HAP-1 (cell line): Measurements from ENCODE around the gene MTRFR.
"Not testable (repeated sequence)": the region's sequence is repeated elsewhere in the genome, so short reads cannot be mapped to it uniquely, and the experiment has no call there.

Experiments
- DNase-seq, 2 experiments: peaks; one replicate each; pipeline ENCODE4 v3.0.0-alpha.2; 2016 to 2020; ENCODE audit warnings: low spot score in 2 of 2
- H3K27me3 ChIP-seq: fragments of 250-450 bp; sonication (Bioruptor Pico); 2 replicates; pipeline ENCODE4 v1.5.1; 2020; ENCODE audit warnings: low read depth, mild to moderate bottlenecking, moderate library complexity
- H3K36me3 ChIP-seq: fragments of 250-450 bp; sonication (Bioruptor Pico); replicated peaks from 2 replicates; pipeline ENCODE4 v1.5.1; 2020; ENCODE audit warnings: mild to moderate bottlenecking
- H3K4me1 ChIP-seq: fragments of 250-450 bp; sonication (Bioruptor Pico); 2 replicates; pipeline ENCODE4 v1.5.1; 2020; ENCODE audit warnings: mild to moderate bottlenecking
- H3K4me3 ChIP-seq: fragments of 250-450 bp; sonication (Bioruptor Pico); 2 replicates; pipeline ENCODE4 v1.5.1; 2020; ENCODE audit warnings: mild to moderate bottlenecking, moderate library complexity
- H3K9me3 ChIP-seq: fragments of 250-450 bp; sonication (Bioruptor Pico); 2 replicates; pipeline ENCODE4 v1.5.1; 2020; ENCODE audit warnings: mild to moderate bottlenecking, moderate library complexity
- in situ Hi-C: fragments of 300-500 bp; cut with MboI; formaldehyde crosslinking; loops from 3 replicates; pipeline ENCODE4 v1.14.3; 2020; ENCODE audit warnings: low sequenced_read_pairs, inconsistent platforms, mixed read lengths

Gene MTRFR

DNA sequence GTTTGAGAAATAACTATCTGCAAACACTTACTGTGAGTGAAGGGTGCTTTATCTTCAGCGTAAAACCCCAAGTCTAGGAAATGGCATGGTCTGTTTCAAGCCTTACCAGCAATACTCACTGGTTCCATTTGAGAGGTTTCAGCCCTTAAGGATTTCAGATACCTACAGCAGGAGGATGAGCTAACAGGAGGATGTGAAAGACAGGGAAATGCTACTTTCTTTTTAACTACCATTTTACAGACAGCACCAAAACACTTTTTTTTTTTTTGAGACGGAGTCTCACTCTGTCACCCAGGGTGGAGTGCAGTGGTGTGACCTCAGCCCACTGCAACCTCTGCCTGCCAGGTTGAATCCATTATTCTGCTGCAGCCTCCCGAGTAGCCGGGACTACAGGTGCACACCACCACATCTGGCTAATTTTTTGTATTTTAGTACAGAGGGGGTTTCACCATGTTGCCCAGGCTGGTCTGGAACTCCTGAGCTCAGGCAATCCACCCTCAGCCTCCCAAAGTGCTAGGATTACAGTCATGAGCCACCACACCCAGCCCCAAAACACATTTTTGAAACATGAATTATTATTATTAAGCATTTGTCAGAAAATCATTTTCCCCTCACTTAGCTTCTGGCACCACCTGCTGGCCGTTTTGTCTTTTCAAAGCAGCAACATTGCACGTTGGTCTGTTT, 4.6 kb downstream of the MTRFR start:
- peaks cover 16% of the 10 kb centered on the region for H3K36me3 ChIP-seq
- no peak overlapping the region for H3K4me3 ChIP-seq
- peaks cover 18% of the 10 kb centered on the region for H3K4me1 ChIP-seq
- no peaks in the 10 kb centered on the region for H3K27me3 ChIP-seq
- DNase-seq: peak; percentile 30 to 68
- in situ Hi-C loops: no loop called here
- peaks cover 2% of the 10 kb centered on the region; the same call in 1 of the 2 replicates for H3K9me3 ChIP-seq

DNA sequence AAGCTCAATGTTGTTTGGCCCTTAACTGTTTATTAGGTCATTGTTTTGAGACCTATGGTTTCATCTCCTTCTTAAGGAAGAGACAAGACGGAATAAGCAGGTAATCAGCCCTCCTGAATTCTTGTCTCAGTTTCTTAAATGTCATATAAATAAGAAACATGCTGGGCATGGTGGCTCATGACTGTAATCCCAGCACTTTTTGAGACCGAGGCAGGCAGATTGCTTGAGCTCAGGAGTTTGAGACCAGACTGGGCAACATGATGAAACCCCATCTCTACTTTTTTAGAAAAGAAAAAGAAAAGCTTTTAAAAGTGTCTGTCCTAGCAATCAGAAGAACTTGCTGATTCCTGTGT, 5.1 kb downstream of the MTRFR start:
- in situ Hi-C loops: no loop called here

DNA sequence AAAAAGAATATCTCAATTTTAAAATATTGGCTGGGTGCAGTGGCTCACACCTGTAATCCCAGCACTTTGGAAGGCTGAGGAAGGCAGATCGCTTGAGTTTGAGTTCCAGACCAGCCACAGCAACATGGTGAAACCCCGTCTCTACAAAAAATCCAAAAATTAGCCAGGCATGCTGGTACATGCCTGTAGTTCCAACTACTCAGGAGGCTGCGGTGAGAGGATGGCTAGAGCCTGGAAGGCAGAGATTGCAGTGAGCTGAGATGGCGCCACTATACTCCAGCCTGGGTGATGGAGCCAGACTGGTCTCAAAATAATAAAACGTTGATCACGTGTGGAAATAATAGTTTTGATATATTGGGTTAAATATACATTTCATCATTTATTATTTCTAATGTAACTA, 5.7 kb downstream of the MTRFR start:
- Histone ChIP-seq H3K4me1 (peaks cover 18% of the 10 kb centered on the region), H3K36me3 (peaks cover 16% of the 10 kb centered on the region), H3K27me3 (no peaks in the 10 kb centered on the region), H3K4me3 (no peak overlapping the region), H3K9me3 (peaks cover 2% of the 10 kb centered on the region; the same call in 1 of the 2 replicates)
- no peak for DNase-seq
- in situ Hi-C loops: no loop called here

More for the DNA sequence above, 5.1 kb downstream of the MTRFR start:
- Histone ChIP-seq H3K36me3 (peaks cover 16% of the 10 kb centered on the region), H3K27me3 (no peaks in the 10 kb centered on the region), H3K4me3 (no peak overlapping the region), H3K4me1 (peaks cover 18% of the 10 kb centered on the region), H3K9me3 (peaks cover 2% of the 10 kb centered on the region; the same call in 1 of the 2 replicates)
- DNase-seq: no peak

DNA sequence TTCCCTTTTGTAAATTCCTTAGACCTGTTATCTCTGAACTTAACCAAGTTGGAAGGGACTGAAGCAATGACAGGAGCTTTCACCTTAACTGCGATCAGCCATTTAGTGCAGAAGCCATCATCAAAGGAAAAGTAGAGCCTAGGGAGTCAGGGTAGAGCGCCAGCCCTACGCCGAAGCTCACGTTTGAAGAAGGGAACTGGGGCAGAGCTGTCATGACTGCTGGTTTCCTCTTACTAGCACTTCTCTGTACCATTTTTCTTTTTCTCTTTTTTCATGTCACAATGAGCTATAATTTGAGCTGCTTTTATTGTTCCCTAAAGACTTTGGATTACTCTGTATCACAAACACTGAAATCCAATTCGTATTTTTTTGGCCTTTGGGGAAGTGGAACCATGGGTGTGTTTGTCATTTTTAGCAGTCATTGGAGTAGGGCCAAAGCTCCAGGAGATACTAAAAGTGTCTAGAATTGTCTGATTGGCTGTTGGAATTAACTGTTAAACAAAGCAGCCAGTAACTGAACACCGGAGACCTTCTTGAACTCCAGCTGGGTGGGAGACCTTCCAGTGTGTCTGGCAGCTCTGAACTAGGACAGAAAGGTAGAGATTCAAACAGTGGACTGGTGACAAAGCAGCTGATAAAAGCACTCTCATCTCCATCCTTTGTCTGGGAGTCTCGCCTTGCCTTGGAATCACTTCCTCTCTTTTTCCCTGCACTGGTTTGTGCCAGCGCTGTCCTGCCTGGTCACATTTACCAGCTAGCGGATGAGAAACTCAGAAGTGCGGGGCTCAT, 9.1 kb downstream of the MTRFR start:
- DNase-seq: no peak
- Histone ChIP-seq H3K9me3 (peaks cover 10% of the 10 kb centered on the region), H3K4me3 (no peak overlapping the region), H3K36me3 (peaks cover 17% of the 10 kb centered on the region), H3K4me1 (peaks cover 17% of the 10 kb centered on the region), H3K27me3 (no peaks in the 10 kb centered on the region)
- in situ Hi-C loops: no loop called here

DNA sequence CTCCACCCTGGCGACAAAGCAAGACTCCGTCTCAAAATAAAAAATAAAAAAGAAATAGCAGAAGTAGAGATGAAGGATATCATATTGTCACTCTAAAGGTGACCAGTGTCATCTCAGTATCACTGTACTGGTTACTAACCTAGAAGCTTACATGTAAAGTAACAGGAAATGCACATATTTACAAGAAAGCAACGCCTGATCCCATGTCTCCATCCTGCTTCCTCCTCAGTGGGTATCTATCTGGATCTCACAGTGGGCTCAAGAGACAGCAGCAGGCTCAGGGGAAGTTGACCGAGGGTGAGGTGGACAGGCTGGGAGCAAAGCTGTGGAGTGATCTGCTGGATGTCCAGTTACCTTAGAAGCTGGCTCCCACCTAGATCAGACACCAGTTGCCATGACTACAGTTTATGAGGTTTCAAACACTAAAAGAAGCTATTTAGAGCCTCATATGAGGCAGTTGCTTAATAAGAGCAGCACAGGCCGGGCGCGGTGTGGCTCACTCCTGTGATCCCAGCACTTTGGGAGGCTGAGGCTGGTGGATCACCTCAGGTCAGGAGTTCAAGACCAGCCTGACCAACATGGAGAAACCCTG, 10.5 kb downstream of the MTRFR start:
- Histone ChIP-seq H3K36me3 (peaks cover 23% of the 10 kb centered on the region), H3K4me3 (no peak overlapping the region), H3K4me1 (peaks cover 16% of the 10 kb centered on the region), H3K27me3 (no peaks in the 10 kb centered on the region), H3K9me3 (peaks cover 13% of the 10 kb centered on the region)
- in situ Hi-C loops: no loop called here
- no peak for DNase-seq

DNA sequence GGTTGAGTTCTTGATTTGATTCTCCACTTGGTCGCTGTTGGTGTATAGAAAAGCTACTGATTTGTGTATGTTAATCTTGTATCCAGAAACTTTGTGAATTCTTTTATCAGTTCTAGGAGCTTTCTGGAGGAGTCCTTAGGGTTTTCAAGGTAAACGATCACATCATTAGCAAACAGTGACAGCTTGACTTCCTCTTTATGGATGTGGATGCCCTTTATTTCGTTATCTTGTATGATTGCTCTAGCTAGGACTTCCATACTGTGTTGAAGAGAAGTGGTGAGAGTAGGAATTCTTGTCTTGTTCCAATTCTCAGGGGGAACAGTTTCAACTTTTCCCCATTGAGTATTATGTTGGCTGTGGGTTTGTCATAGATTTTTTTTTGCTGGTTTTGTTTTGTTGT, 12.4 kb downstream of the MTRFR start:
- Histone ChIP-seq H3K4me1 (peaks cover 21% of the 10 kb centered on the region), H3K4me3 (no peak overlapping the region), H3K36me3 (peaks cover 27% of the 10 kb centered on the region), H3K27me3 (no peaks in the 10 kb centered on the region), H3K9me3 (peaks cover 13% of the 10 kb centered on the region)
- in situ Hi-C loops: no loop called here
- DNase-seq: no peak

DNA sequence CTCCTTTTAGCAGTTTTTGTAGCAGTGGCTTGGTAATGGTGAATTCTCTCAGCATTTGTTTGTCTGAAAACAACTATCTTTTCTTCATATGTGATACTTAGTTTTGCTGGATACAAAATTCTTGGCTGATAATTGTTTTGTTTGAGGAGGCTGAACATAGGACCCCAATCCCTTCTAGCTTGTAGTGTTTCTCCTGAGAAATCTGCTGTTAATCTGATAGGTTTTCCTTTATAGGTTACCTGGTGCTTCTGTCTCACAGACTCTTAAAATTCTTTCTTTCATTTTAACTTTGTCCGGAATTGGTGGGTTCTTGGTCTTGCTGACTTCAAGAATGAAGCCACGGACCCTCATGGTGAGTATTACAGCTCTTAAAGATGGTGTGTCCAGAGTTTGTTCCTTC, 14.9 kb downstream of the MTRFR start:
- H3K9me3 ChIP-seq: peaks cover 13% of the 10 kb centered on the region
- DNase-seq, H3K4me3 ChIP-seq, in situ Hi-C loops, H3K27me3 ChIP-seq: not testable (repeated sequence)
- H3K36me3 ChIP-seq: peaks cover 33% of the 10 kb centered on the region
- H3K4me1 ChIP-seq: peaks cover 33% of the 10 kb centered on the region

DNA sequence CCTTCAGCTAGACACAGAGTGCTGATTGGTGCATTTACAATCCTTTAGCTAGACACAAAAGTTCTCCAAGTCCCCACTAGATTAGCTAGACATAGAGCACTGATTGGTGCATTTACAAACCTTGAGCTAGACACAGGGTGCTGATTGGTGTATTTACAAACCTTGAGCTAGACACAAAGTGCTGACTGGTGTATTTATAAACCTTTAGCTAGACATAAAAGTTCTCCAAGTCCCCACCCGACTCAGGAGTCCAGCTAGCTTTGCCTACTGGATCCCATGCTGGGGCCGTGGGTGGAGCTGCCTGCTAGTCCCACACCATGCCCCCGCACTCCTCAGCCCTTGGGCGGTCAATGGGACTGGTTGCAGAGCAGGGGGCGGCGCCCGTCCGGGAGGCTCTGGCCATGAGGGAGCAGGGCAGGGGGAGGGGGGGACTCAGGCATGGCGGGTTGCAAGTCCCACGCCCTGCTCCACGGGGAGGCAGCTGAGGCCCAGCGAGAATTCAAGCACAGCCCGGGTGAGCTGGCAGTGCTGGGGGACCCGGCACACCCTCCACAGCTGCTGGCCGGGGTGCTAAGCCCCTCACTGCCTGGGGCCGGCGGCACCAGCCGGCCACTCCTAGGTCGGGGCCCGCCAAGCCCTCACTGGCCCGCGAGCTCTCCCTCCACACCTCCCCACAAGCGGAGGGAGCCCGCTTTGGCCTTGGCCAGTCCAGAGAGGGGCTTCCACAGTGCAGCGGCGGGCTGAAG, 15.9 kb downstream of the MTRFR start:
- in situ Hi-C loops, H3K4me3 ChIP-seq, H3K27me3 ChIP-seq, DNase-seq: not testable (repeated sequence)
- Histone ChIP-seq H3K4me1 (peaks cover 42% of the 10 kb centered on the region), H3K9me3 (peaks cover 13% of the 10 kb centered on the region), H3K36me3 (peaks cover 38% of the 10 kb centered on the region)

DNA sequence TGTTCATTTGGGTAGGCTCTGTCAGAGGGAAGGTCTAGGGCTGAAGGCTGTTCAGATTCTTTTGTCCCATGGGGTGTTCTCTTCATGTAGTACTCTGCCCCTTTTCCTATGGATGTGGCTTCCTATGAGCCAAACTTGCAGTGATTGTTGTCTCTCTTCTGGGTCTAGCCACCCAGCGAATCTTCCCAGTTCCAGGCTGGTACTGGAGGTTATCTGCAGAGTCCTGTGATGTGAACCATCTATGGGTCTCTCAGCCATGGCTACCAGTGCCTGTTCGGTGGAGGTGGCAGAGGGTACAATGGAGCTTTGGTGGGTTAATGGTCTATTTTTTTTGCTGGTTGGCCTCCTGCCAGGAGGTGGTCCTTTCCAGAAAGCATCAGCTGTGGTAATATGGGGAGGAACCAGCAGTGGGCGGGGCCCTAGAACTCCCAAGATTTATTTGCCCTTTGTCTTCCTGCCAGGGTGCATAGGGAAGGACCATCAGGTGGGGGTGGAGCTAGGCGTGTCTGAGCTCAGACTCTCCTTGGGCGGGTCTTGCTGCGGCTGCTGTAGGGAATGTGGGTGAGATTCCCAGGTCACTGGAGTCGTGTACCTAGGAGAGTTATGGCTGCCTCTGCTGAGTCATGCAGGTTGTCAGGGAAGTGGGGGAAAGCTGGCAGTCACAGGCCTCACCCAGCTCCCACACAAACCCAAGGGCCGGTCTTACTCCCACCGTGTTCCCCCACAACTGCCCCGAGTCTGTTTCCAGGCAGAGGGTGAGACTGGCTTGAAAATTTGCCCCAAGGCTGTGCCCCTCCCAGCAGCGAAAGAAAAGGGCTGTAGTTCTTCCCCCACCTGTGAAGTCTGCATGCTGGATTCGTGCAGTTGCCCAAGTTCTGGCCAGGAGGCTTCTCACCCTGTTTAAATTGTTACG, 17.5 kb downstream of the MTRFR start:
- peak; percentile 77 to 94 for DNase-seq
- in situ Hi-C loops: no loop called here
- H3K4me1 ChIP-seq: peaks cover 42% of the 10 kb centered on the region
- peaks cover 49% of the 10 kb centered on the region for H3K36me3 ChIP-seq
- H3K9me3 ChIP-seq: peaks cover 10% of the 10 kb centered on the region
- H3K27me3 ChIP-seq: no peaks in the 10 kb centered on the region
- no peak overlapping the region for H3K4me3 ChIP-seq

DNA sequence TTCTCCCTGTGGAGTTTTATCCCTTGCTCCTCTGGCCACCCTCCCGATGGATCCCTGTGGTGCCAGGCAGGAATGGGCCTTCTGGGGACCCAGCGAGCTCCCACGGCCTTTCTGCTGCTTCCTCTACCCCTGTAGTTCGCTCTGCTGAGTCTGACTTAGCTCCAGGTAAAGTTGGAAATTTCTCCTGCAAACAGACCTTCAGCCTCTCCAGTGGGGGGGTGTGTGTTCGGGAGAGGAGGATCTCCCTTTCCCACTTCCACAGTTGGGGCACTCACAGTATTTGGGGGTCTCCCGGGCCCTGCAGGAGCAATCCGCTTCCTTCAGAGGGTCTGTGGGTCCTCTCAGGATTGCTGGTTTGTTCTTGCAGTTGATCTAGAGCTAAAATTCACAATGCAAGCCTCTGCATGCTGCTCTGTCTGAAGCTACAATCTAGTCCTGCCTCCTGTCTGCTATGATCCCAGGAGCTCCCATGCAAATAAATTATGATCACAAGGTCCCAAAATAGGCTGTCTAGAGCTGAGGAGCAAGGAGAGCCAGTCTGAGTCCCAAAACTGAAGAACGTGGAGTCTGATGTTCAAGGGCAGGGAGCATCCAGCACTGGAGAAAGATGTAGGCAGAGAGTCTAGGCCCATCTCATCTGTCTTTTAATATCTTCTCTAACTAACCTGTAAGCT, 18.3 kb downstream of the MTRFR start:
- H3K4me1 ChIP-seq: peaks cover 42% of the 10 kb centered on the region
- H3K9me3 ChIP-seq: peaks cover 10% of the 10 kb centered on the region
- H3K36me3 ChIP-seq: peaks cover 57% of the 10 kb centered on the region
- peak in 1 of 2 experiments; percentile 1 for DNase-seq
- H3K4me3 ChIP-seq: no peak overlapping the region
- in situ Hi-C loops: no loop called here
- no peaks in the 10 kb centered on the region for H3K27me3 ChIP-seq

DNA sequence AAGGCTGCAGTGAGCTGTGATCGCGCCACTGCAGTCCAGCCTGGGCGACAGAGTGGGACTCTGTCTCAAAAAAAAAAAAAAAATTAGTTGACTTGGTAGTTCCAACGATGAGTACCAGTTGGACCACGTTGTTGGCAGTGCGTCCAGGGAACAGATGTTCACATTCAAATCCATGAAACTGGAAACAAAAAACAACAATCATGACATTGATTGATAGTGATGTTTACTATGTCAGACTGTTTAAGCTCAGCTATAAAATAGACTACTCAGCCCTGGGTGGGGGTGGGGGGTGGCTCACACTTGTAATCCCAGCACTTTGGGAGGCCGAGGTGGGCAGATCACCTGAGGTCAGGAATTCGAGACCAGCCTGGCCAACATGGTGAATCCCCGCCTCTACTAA, 19.1 kb downstream of the MTRFR start:
- H3K4me1 ChIP-seq: peaks cover 37% of the 10 kb centered on the region
- H3K27me3 ChIP-seq, DNase-seq, H3K4me3 ChIP-seq, in situ Hi-C loops, H3K9me3 ChIP-seq: not testable (repeated sequence)
- peaks cover 66% of the 10 kb centered on the region for H3K36me3 ChIP-seq

DNA sequence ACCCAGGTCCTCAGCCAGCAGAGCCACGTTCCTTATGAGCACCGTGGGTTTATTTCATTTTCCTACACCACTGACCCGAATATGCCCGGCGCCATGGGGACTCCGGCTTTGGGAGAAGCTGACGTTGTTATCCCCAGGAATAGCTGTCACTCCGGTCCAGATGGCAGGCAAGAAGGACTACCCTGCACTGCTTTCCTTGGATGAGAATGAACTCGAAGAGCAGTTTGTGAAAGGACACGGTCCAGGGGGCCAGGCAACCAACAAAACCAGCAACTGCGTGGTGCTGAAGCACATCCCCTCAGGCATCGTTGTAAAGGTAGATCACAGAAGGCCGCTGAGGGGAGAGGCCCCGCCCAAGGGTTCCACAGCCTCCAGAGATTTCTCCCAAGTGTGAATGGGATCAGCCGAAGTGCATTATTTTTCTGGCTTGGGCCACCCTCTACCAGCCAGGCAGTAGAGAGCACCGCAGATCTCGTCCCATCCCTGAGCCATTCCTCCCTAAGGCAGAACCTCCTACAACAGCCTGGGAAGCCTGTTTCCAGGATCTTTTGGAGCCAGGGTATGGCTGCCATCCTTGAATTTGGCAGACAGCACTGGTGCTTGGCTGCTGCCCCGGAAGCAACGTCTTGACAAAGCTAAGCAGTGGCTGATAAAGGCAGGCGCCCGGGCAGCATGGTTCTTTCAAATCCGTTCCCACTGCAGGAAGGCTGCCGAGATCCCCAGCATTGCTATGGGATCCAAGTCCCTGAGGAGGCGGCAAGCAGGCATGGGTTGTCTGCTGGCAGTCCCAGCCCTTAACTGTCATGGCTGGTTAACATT, 20.6 kb downstream of the MTRFR start:
- Histone ChIP-seq H3K4me3 (no peak overlapping the region), H3K36me3 (peaks cover 71% of the 10 kb centered on the region), H3K27me3 (no peaks in the 10 kb centered on the region), H3K9me3 (no peaks in the 10 kb centered on the region), H3K4me1 (peaks cover 36% of the 10 kb centered on the region)
- peak in 1 of 2 experiments; percentile 63 for DNase-seq
- in situ Hi-C loops: no loop called here
